ELF-1 (cell line): Measurements from ENCODE around the gene SNX19.

ENCODE experiments used
- DNase-seq: peaks from one replicate; pipeline ENCODE4 v3.0.0-alpha.2; 2016; ENCODE audit warnings: low read depth, low spot score

SNX19 gene

GRCh38 chr11:130916238-130916855 is at the start of gene SNX19:
SNX19 (minus strand) TSS chr11:130916479; CDS start chr11:130915939, 540 bp downstream.
- peak; percentile 97 for DNase-seq

- peak; percentile 71 for DNase-seq
Measured at GRCh38 chr11:130964058-130964792, 47.9 kb upstream of the SNX19 start.

- no peak for DNase-seq
Measured at GRCh38 chr11:130947889-130948288, 31.6 kb upstream of the SNX19 start.

- DNase-seq: no peak
Measured at GRCh38 chr11:130947481-130947880, 31.2 kb upstream of the SNX19 start.

GRCh38 chr11:130947058-130947457 is 30.8 kb upstream of the SNX19 start:
- no peak for DNase-seq

GRCh38 chr11:130945896-130946295 is 29.6 kb upstream of the SNX19 start:
- no peak for DNase-seq

- DNase-seq: no peak
Measured at GRCh38 chr11:130940706-130941105, 24.4 kb upstream of the SNX19 start.

- no peak for DNase-seq
Measured at GRCh38 chr11:130937051-130937450, 20.8 kb upstream of the SNX19 start.

- no peak for DNase-seq
Measured at GRCh38 chr11:130932086-130932712, 15.9 kb upstream of the SNX19 start.

- no peak for DNase-seq
Measured at GRCh38 chr11:130924750-130925149, 8.5 kb upstream of the SNX19 start.

GRCh38 chr11:130920612-130921011 is 4.3 kb upstream of the SNX19 start:
- peak; percentile 70 for DNase-seq

GRCh38 chr11:130918081-130918480 is 1.8 kb upstream of the SNX19 start:
- no peak for DNase-seq

GRCh38 chr11:130916910-130917309 is 631 bp upstream of the SNX19 start:
- DNase-seq: no peak

GRCh38 chr11:130915603-130916237 is 559 bp downstream of the SNX19 start:
- peak; percentile 13 for DNase-seq

- no peak for DNase-seq
Measured at GRCh38 chr11:130913268-130913667, 3.0 kb downstream of the SNX19 start.

GRCh38 chr11:130912552-130912951 is 3.7 kb downstream of the SNX19 start:
- no peak for DNase-seq

GRCh38 chr11:130911306-130911705 is 5.0 kb downstream of the SNX19 start:
- peak; percentile 47 for DNase-seq

GRCh38 chr11:130909650-130910049 is 6.6 kb downstream of the SNX19 start:
- DNase-seq: no peak

- no peak for DNase-seq
Measured at GRCh38 chr11:130908770-130909625, 7.3 kb downstream of the SNX19 start.

GRCh38 chr11:130908061-130908460 is 8.2 kb downstream of the SNX19 start:
- DNase-seq: no peak

- DNase-seq: no peak
Measured at GRCh38 chr11:130907229-130907628, 9.1 kb downstream of the SNX19 start.
